ENCODE data around the gene A3GALT2.

The A3GALT2 gene

DNA sequence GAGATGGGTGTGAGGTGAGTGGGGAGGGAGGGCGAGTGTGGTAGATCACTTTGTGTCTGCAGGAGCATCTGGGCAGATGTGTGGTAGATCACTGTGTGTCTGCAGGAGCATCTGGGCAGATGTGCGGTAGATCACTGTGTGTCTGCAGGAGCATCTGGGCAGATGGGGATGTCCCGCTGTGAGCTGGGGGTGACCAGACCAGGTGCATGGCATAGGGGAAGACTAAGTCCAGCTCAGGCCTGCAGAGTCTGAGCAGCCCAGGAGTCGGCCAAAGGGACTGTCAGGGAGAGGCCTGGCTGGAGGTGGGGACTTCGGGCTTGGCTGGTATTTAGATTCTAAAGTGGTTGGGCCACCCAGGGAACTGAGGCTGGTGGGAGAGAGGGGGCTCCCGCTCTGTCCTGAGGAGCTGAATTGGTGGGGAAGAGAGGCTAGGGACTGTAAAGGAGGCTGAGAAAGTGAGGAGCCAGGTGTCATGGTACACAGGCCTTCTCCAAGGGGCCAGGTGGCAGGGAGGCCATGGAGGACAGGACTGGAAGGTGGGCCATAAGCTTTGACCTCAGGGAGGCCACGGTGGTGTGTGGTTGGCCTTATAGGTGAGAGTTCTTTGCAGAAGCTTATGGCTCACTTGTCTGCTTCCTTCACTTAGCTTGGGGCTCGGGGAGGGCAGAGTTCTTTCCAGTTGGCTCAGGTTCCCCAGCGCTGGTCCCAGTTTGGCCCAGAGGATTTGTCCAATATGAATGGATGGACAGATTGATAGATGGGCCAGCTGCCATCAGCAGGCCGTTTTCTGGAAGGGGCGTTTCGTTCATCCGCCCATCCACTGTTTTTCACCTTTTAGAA, 49.0 kb downstream of the A3GALT2 start:
- H2AFZ ChIP-seq (ENCODE audit: low read depth): no peak overlapping the region
- TF ChIP-seq, protein P1, sequence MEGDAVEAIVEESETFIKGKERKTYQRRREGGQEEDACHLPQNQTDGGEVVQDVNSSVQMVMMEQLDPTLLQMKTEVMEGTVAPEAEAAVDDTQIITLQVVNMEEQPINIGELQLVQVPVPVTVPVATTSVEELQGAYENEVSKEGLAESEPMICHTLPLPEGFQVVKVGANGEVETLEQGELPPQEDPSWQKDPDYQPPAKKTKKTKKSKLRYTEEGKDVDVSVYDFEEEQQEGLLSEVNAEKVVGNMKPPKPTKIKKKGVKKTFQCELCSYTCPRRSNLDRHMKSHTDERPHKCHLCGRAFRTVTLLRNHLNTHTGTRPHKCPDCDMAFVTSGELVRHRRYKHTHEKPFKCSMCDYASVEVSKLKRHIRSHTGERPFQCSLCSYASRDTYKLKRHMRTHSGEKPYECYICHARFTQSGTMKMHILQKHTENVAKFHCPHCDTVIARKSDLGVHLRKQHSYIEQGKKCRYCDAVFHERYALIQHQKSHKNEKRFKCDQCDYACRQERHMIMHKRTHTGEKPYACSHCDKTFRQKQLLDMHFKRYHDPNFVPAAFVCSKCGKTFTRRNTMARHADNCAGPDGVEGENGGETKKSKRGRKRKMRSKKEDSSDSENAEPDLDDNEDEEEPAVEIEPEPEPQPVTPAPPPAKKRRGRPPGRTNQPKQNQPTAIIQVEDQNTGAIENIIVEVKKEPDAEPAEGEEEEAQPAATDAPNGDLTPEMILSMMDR (conservative IDR thresholded peaks at IDR 0.05; ENCODE audit: low read depth, low read length): no peak
- no peaks in the 10 kb centered on the region for H3K4me1 ChIP-seq (ENCODE audit: low read depth, poor library complexity, severe bottlenecking)
- H3K9ac ChIP-seq: no peak overlapping the region
- H4K20me1 ChIP-seq (ENCODE audit: insufficient read depth): no peaks in the 10 kb centered on the region
- H3K27ac ChIP-seq: no peak overlapping the region
- H3K27me3 ChIP-seq (ENCODE audit: insufficient read depth, low read depth): no peaks in the 10 kb centered on the region
- H3K79me2 ChIP-seq (ENCODE audit: insufficient read depth, low read depth): no peaks in the 10 kb centered on the region
- H3K4me2 ChIP-seq: no peak overlapping the region
- H3K36me3 ChIP-seq (ENCODE audit: insufficient read depth): no peaks in the 10 kb centered on the region
- H3K4me3 ChIP-seq (IDR thresholded peaks at IDR 0.05; ENCODE audit: insufficient read depth, low read depth, low read length): no peak overlapping the region

DNA sequence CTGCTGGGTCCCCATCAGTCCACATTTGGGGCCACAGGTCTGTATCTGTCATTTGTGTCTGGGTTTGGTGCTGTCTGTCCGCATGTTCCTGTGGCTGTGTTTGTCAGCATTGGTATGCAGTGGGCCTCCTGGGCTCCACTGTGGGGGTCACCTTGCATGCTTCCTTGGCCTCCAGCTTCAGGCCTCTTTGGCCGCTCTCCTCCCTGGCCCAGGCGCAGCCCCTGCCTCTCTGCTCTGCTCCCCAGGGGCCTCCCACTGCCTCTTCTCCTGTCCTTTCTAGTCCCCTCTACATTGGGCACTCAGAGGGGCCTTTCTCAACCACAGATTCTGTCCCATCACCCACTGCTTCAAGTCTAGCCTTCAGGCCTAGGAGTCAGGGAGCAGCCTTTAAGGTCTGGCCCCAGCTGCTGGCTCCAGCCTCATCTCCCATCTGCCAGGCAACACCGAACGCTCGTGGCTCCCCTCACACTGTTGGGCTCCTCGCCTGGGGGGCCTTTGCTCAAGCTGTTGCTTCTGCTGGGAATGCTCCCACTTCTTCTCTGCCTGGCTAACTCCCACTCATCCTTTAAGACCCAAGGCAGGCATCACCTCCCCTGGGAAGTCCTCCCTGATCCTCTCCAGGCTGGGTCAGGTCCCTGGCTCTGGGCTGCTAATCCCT, 50.0 kb downstream of the A3GALT2 start:
- Histone ChIP-seq H3K4me1 (ENCODE audit: low read depth, poor library complexity, severe bottlenecking) (no peaks in the 10 kb centered on the region), H3K27me3 (ENCODE audit: insufficient read depth, low read depth) (no peaks in the 10 kb centered on the region), H3K27ac (no peak overlapping the region), H3K36me3 (ENCODE audit: insufficient read depth) (no peaks in the 10 kb centered on the region), H2AFZ (ENCODE audit: low read depth) (no peak overlapping the region), H4K20me1 (ENCODE audit: insufficient read depth) (no peaks in the 10 kb centered on the region), H3K4me3 (IDR thresholded peaks at IDR 0.05; ENCODE audit: insufficient read depth, low read depth, low read length) (no peak overlapping the region), H3K9ac (no peak overlapping the region), H3K4me2 (no peak overlapping the region), H3K79me2 (ENCODE audit: insufficient read depth, low read depth) (no peaks in the 10 kb centered on the region)
- TF ChIP-seq, protein P1 (conservative IDR thresholded peaks at IDR 0.05; ENCODE audit: low read depth, low read length): no peak

DNA sequence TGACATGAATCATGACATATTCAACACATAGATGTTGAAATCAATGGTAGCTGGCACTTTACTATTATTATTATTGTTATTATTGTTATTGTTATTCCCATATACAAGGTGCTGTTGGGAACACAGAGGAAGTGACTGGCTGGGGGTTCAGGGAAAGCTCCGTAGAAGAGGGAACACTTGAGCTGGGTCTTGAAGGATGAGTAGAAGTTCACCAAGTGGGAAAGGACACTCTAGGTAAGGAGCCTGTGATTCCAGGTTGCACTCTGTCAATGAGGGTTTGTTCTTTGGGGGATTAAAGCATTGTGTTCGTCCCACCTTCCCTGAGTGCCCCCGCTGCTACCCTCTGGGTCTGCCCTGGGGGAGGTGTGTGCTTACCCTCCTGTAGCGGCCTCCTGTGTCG, 50.5 kb downstream of the A3GALT2 start:
- Histone ChIP-seq H3K27me3 (ENCODE audit: insufficient read depth, low read depth) (no peaks in the 10 kb centered on the region), H2AFZ (ENCODE audit: low read depth) (no peak overlapping the region), H3K79me2 (ENCODE audit: insufficient read depth, low read depth) (no peaks in the 10 kb centered on the region), H3K4me3 (IDR thresholded peaks at IDR 0.05; ENCODE audit: insufficient read depth, low read depth, low read length) (no peak overlapping the region), H4K20me1 (ENCODE audit: insufficient read depth) (no peaks in the 10 kb centered on the region), H3K4me1 (ENCODE audit: low read depth, poor library complexity, severe bottlenecking) (no peaks in the 10 kb centered on the region), H3K27ac (no peak overlapping the region), H3K9ac (no peak overlapping the region), H3K36me3 (ENCODE audit: insufficient read depth) (no peaks in the 10 kb centered on the region), H3K4me2 (no peak overlapping the region)
- TF ChIP-seq, protein P1 (conservative IDR thresholded peaks at IDR 0.05; ENCODE audit: low read depth, low read length): no peak

DNA sequence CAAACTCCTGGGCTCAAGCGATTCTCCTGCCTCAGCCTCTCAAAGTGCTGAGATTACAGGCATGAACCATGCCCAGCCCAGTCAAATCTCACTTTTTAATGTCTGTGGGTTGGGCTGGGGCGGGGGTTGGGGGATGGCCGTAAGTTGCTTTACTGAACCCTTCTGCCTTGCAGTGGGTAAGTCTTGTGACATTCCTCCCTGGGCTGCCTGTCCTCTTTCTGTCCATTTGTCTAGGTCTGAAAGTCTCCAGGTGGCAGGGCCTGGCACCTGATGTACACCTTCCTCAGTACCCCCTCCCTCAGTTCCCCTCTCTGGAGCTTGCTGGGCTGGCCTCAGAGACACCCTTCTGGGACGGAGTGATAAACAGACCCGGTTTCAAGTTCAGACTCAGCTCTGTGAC, 51.3 kb downstream of the A3GALT2 start:
- H3K4me3 ChIP-seq (IDR thresholded peaks at IDR 0.05; ENCODE audit: insufficient read depth, low read depth, low read length): no peak overlapping the region
- no peaks in the 10 kb centered on the region for H3K79me2 ChIP-seq (ENCODE audit: insufficient read depth, low read depth)
- H3K27ac ChIP-seq: no peak overlapping the region
- no peaks in the 10 kb centered on the region for H3K36me3 ChIP-seq (ENCODE audit: insufficient read depth)
- TF ChIP-seq, protein P1 (conservative IDR thresholded peaks at IDR 0.05; ENCODE audit: low read depth, low read length): no peak
- no peaks in the 10 kb centered on the region for H3K27me3 ChIP-seq (ENCODE audit: insufficient read depth, low read depth)
- H3K4me1 ChIP-seq (ENCODE audit: low read depth, poor library complexity, severe bottlenecking): no peaks in the 10 kb centered on the region
- no peak overlapping the region for H2AFZ ChIP-seq (ENCODE audit: low read depth)
- no peak overlapping the region for H3K4me2 ChIP-seq
- H3K9ac ChIP-seq: no peak overlapping the region
- H4K20me1 ChIP-seq (ENCODE audit: insufficient read depth): no peaks in the 10 kb centered on the region

Measured in KMS-11 (cell line).